ENCODE measurements around the gene MISP.

Gene MISP

GRCh38 chr19:784541-784940 is 33.6 kb downstream of the MISP start:
- Histone ChIP-seq H3K27me3 (ENCODE audit: insufficient read depth, low read length) (peaks cover 17% of the 10 kb centered on the region), H3K9me2 (ENCODE audit: low read depth, low read length) (no peaks in the 10 kb centered on the region), H3K27ac (ENCODE audit: low read depth, low read length, poor library complexity, severe bottlenecking) (no peak overlapping the region), H3K9ac (ENCODE audit: low read length) (no peak overlapping the region), H3F3A (ENCODE audit: insufficient read depth, low read length) (no peaks in the 10 kb centered on the region), H4K20me1 (ENCODE audit: insufficient read depth, low read length) (no peaks in the 10 kb centered on the region), H3K79me2 (ENCODE audit: insufficient read depth, low read length) (no peaks in the 10 kb centered on the region), H3K36me3 (ENCODE audit: insufficient read depth, low read length) (no peaks in the 10 kb centered on the region), H3K4me2 (ENCODE audit: low read length) (no peak overlapping the region), H3K4me3 (ENCODE audit: low read depth, low read length, poor library complexity, severe bottlenecking) (no peak overlapping the region), H2AFZ (ENCODE audit: low read length) (no peak overlapping the region), H3K4me1 (ENCODE audit: insufficient read depth, low read length, severe bottlenecking) (peaks cover 5% of the 10 kb centered on the region), H3K9me3 (ENCODE audit: low read length) (no peaks in the 10 kb centered on the region)
- TF ChIP-seq EZH2 (IDR thresholded peaks at IDR 0.05; ENCODE audit: borderline replicate concordance, low read length) (no peak), CTCF (IDR thresholded peaks at IDR 0.05; ENCODE audit: low read length) (no peak)

- no peak overlapping the region for H3K9ac ChIP-seq (ENCODE audit: low read length)
- H4K20me1 ChIP-seq (ENCODE audit: insufficient read depth, low read length), result no peaks in the 10 kb centered on the region
- H3K27me3 ChIP-seq (ENCODE audit: insufficient read depth, low read length), result peaks cover 14% of the 10 kb centered on the region
- TF ChIP-seq EZH2 (IDR thresholded peaks at IDR 0.05; ENCODE audit: borderline replicate concordance, low read length) (no peak), CTCF (IDR thresholded peaks at IDR 0.05; ENCODE audit: low read length) (no peak)
- H3K4me3 ChIP-seq (ENCODE audit: low read depth, low read length, poor library complexity, severe bottlenecking), result no peak overlapping the region
- H3K4me2 ChIP-seq (ENCODE audit: low read length), result no peak overlapping the region
- peaks cover 5% of the 10 kb centered on the region for H3K4me1 ChIP-seq (ENCODE audit: insufficient read depth, low read length, severe bottlenecking)
- no peaks in the 10 kb centered on the region for H3K36me3 ChIP-seq (ENCODE audit: insufficient read depth, low read length)
- no peaks in the 10 kb centered on the region for H3K9me2 ChIP-seq (ENCODE audit: low read depth, low read length)
- no peaks in the 10 kb centered on the region for H3K79me2 ChIP-seq (ENCODE audit: insufficient read depth, low read length)
- H2AFZ ChIP-seq (ENCODE audit: low read length), result no peak overlapping the region
- no peaks in the 10 kb centered on the region for H3F3A ChIP-seq (ENCODE audit: insufficient read depth, low read length)
- H3K27ac ChIP-seq (ENCODE audit: low read depth, low read length, poor library complexity, severe bottlenecking), result no peak overlapping the region
- no peaks in the 10 kb centered on the region for H3K9me3 ChIP-seq (ENCODE audit: low read length)
Measured at GRCh38 chr19:787536-787935, 36.6 kb downstream of the MISP start.

- H3K36me3 ChIP-seq (ENCODE audit: insufficient read depth, low read length), result no peaks in the 10 kb centered on the region
- H3K4me2 ChIP-seq (ENCODE audit: low read length), result no peak overlapping the region
- TF ChIP-seq EZH2 (IDR thresholded peaks at IDR 0.05; ENCODE audit: borderline replicate concordance, low read length), result no peak
- TF ChIP-seq CTCF (IDR thresholded peaks at IDR 0.05; ENCODE audit: low read length), result no peak
- no peaks in the 10 kb centered on the region for H3K79me2 ChIP-seq (ENCODE audit: insufficient read depth, low read length)
- H3K4me1 ChIP-seq (ENCODE audit: insufficient read depth, low read length, severe bottlenecking), result peaks cover 5% of the 10 kb centered on the region
- H3K9me3 ChIP-seq (ENCODE audit: low read length), result no peaks in the 10 kb centered on the region
- H3K27me3 ChIP-seq (ENCODE audit: insufficient read depth, low read length), result peaks cover 9% of the 10 kb centered on the region; the same call in 1 of the 2 replicates
- H3K4me3 ChIP-seq (ENCODE audit: low read depth, low read length, poor library complexity, severe bottlenecking), result no peak overlapping the region
- H4K20me1 ChIP-seq (ENCODE audit: insufficient read depth, low read length), result no peaks in the 10 kb centered on the region
- no peak overlapping the region for H2AFZ ChIP-seq (ENCODE audit: low read length)
- H3K27ac ChIP-seq (ENCODE audit: low read depth, low read length, poor library complexity, severe bottlenecking), result no peak overlapping the region
- no peaks in the 10 kb centered on the region for H3F3A ChIP-seq (ENCODE audit: insufficient read depth, low read length)
- no peak overlapping the region for H3K9ac ChIP-seq (ENCODE audit: low read length)
- no peaks in the 10 kb centered on the region for H3K9me2 ChIP-seq (ENCODE audit: low read depth, low read length)
Measured at GRCh38 chr19:788686-788982, 37.7 kb downstream of the MISP start.

Data from OCI-LY1 (cell line).